ENCODE data around the gene PEX12. TPM values are rescaled to one million over a fixed set of nuclear protein-coding genes. Genes with fewer than 3 reads are reported as not detected.
"Not testable (repeated sequence)": the region's sequence is repeated elsewhere in the genome, so short reads cannot be mapped to it uniquely, and the experiment has no call there.

PEX12 gene
- total RNA-seq, 1 experiment from 2014 or later: 6.8 TPM

DNA sequence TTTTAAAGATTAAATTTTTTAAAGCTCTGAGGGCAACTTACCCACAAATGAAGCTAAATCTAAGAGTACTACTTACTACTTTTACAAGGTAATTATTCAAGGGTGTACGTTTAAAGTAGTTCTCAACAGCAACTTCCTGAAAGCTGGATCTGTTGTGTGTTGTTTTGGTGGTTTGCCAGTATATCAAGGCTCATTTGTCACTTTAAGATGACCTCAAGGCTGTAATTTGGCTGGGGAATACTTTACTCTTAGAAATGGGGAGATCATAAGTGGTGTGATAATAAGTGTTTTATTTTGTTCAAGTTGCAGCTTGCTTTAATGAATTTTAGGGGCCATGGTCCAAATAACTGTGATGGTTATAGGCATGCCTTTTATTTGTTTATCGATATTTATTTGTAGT is 39.1 kb upstream of the PEX12 start:
- POLR2A ChIA-PET: no interaction called here
- no peaks in the 10 kb centered on the region for H3K27me3 Mint-ChIP-seq (ENCODE audit: insufficient read depth, unreplicated experiment)

DNA sequence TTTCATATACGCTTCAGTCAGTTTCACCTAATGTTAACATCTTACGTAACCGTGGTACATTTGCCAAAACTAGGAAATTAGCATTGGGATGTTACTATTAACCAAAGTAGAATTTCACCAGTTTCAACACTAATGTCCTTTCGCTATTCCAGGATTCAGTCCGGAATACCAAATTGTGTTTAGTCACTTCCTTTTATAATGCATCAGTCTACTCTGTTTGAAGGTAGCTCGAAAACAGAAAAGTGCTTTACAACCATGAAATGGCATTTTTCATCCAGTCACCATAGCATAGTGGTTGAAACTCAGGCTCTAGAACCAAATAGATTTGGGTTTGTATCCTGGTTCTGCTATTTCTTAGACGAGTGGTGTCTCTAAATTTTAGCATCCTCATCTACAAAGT is 38.2 kb upstream of the PEX12 start:
- TF ChIP-seq, protein P1, sequence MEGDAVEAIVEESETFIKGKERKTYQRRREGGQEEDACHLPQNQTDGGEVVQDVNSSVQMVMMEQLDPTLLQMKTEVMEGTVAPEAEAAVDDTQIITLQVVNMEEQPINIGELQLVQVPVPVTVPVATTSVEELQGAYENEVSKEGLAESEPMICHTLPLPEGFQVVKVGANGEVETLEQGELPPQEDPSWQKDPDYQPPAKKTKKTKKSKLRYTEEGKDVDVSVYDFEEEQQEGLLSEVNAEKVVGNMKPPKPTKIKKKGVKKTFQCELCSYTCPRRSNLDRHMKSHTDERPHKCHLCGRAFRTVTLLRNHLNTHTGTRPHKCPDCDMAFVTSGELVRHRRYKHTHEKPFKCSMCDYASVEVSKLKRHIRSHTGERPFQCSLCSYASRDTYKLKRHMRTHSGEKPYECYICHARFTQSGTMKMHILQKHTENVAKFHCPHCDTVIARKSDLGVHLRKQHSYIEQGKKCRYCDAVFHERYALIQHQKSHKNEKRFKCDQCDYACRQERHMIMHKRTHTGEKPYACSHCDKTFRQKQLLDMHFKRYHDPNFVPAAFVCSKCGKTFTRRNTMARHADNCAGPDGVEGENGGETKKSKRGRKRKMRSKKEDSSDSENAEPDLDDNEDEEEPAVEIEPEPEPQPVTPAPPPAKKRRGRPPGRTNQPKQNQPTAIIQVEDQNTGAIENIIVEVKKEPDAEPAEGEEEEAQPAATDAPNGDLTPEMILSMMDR (IDR thresholded peaks at IDR 0.05; ENCODE audit: unreplicated experiment): no peak
- no peaks in the 10 kb centered on the region for H3K27me3 Mint-ChIP-seq (ENCODE audit: insufficient read depth, unreplicated experiment)
- intact Hi-C loops (cut with micrococcal nuclease): no loop called here
- ChIA-PET POLR2A (no interaction called here), CTCF (interaction anchor here (2.5 kb wide), 1 partner anchor 131 kb away, joined by 10 read pairs; no protein-coding TSS in a partner anchor)
- no peaks in the 10 kb centered on the region for H3K9me3 Mint-ChIP-seq (ENCODE audit: unreplicated experiment)
- no TSS peak for BruUV-seq (replicated peaks)
- peaks cover 79% of the 10 kb centered on the region for H3K36me3 Mint-ChIP-seq (ENCODE audit: insufficient read depth, unreplicated experiment)
- no peak for DNase-seq (ENCODE audit: unreplicated experiment)
- H3K4me3 Mint-ChIP-seq (ENCODE audit: unreplicated experiment): no peak overlapping the region
- no peak overlapping the region for H3K27ac Mint-ChIP-seq (ENCODE audit: low read depth, unreplicated experiment)
- H3K4me1 Mint-ChIP-seq (ENCODE audit: insufficient read depth, unreplicated experiment): no peaks in the 10 kb centered on the region

More for the DNA sequence above, 39.1 kb upstream of the PEX12 start:
- Mint-ChIP-seq H3K4me1 (ENCODE audit: insufficient read depth, unreplicated experiment) (no peaks in the 10 kb centered on the region), H3K4me3 (ENCODE audit: unreplicated experiment) (no peak overlapping the region), H3K9me3 (ENCODE audit: unreplicated experiment) (no peaks in the 10 kb centered on the region), H3K27ac (ENCODE audit: low read depth, unreplicated experiment) (no peak overlapping the region), H3K36me3 (ENCODE audit: insufficient read depth, unreplicated experiment) (peaks cover 71% of the 10 kb centered on the region)
- TF ChIP-seq, protein P1 (IDR thresholded peaks at IDR 0.05; ENCODE audit: unreplicated experiment): no peak
- CTCF ChIA-PET: interaction anchor here (0.7 to 2.5 kb wide), 2 partner anchors 130 to 282 kb away, joined by 3 to 10 read pairs; no protein-coding TSS in a partner anchor
- intact Hi-C loops (cut with micrococcal nuclease): no loop called here
- DNase-seq (ENCODE audit: unreplicated experiment): no peak
- no TSS peak for BruUV-seq (replicated peaks)

DNA sequence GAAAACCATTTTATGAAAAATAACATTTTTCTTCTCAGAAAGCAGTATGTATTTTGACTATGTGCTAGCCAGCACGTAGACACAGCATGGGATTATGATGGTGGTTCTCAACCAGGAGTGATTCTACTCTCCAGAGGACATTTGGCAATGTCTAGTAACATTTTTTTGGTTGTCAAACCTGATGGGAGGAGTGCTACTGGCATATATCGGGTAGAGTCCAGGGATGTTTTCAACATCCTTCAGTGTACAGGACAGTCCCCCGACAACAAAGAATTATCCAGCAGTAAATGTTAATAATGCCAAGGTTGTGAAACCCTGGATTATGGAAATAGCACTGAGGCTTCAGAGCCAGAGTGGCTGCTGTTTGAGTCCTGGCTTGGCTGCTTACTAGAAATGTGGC is 36.4 kb upstream of the PEX12 start:
- Mint-ChIP-seq H3K4me3 (ENCODE audit: unreplicated experiment) (no peak overlapping the region), H3K9me3 (ENCODE audit: unreplicated experiment) (no peaks in the 10 kb centered on the region), H3K4me1 (ENCODE audit: insufficient read depth, unreplicated experiment) (no peaks in the 10 kb centered on the region), H3K36me3 (ENCODE audit: insufficient read depth, unreplicated experiment) (peaks cover 86% of the 10 kb centered on the region), H3K27ac (ENCODE audit: low read depth, unreplicated experiment) (no peak overlapping the region), H3K27me3 (ENCODE audit: insufficient read depth, unreplicated experiment) (no peaks in the 10 kb centered on the region)
- intact Hi-C loops (cut with micrococcal nuclease): loop anchor here (5.0 kb wide), 1 partner anchor 192 kb away; the partner anchor contains the start of gene TAF15
- DNase-seq (ENCODE audit: unreplicated experiment): no peak
- TF ChIP-seq, protein P1 (IDR thresholded peaks at IDR 0.05; ENCODE audit: unreplicated experiment): no peak
- ChIA-PET CTCF (interaction anchor here (0.6 to 4.9 kb wide), 8 partner anchors 10 to 205 kb away, joined by 3 to 150 read pairs (median 5); no protein-coding TSS in a partner anchor), POLR2A (interaction anchor here (1.1 to 1.3 kb wide), 2 partner anchors 12 to 133 kb away, joined by 3 to 4 read pairs; no protein-coding TSS in a partner anchor)
- BruUV-seq (replicated peaks): no TSS peak

DNA sequence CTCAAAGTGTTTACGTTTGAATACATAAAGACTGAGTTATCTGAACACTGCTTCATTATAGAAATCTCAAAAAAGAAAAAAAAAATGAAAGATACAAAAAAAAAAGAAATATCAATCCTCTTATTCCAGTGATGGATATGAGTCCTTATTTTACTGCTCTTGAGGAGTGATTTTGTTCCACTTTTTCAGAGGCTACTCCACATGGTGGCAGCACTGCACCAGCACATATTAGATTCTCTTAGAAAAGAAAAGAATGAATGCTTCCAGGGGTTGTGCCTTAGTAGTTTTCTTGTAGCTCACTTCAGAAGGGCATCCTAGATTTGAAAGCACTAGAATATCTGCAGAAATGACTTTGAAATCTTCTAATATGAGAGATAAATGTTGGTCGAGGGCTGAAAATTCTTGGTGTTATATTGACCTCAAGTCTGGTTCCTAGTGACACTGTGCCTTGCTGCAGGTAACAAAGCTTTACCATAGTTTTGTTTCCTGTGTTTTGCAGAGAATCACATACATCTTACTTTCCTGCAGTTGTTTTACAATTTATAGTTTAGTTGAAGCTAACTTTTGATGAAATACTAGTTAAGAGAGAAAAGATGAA is 34.7 kb upstream of the PEX12 start:
- CTCF ChIA-PET: interaction anchor here (0.6 to 4.9 kb wide), 39 partner anchors 8 to 1577 kb away, joined by 3 to 150 read pairs (median 5); partner anchors contain the start of gene RASL10B
- no peaks in the 10 kb centered on the region for H3K27me3 Mint-ChIP-seq (ENCODE audit: insufficient read depth, unreplicated experiment)
- no peak overlapping the region for H3K4me3 Mint-ChIP-seq (ENCODE audit: unreplicated experiment)
- BruUV-seq (replicated peaks): no TSS peak
- POLR2A ChIA-PET: interaction anchor here (0.6 to 1.5 kb wide), 8 partner anchors 9 to 136 kb away, joined by 3 to 4 read pairs (median 3); no protein-coding TSS in a partner anchor
- no peaks in the 10 kb centered on the region for H3K4me1 Mint-ChIP-seq (ENCODE audit: insufficient read depth, unreplicated experiment)
- no peaks in the 10 kb centered on the region for H3K9me3 Mint-ChIP-seq (ENCODE audit: unreplicated experiment)
- intact Hi-C loops (cut with micrococcal nuclease): loop anchor here (1.0 to 5.0 kb wide), 2 partner anchors 134 to 194 kb away; partner anchors contain the start of gene TAF15
- DNase-seq (ENCODE audit: unreplicated experiment): peak; percentile 36
- no peak overlapping the region for H3K27ac Mint-ChIP-seq (ENCODE audit: low read depth, unreplicated experiment)
- peaks cover 87% of the 10 kb centered on the region for H3K36me3 Mint-ChIP-seq (ENCODE audit: insufficient read depth, unreplicated experiment)
- TF ChIP-seq, protein P1 (IDR thresholded peaks at IDR 0.05; ENCODE audit: unreplicated experiment): peak; percentile 48

DNA sequence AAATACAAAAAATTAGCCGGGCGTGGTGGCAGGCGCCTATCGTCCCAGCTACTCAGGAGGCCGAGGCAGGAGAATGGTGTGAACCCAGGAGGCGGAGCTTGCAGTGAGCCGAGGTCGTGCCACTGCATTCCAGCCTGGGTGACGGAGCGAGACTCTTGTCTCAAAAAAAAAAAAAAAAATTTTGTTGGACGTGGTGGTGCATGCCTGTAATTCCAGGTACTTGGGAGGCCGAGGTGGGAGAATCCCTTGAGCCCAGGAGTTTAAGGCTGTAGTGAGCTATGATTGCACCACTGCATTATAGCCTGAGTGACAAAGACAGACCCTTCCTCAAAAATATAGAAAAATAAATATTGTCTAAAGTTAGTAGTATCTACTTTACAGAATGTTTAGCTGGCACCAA is 32.4 kb upstream of the PEX12 start:
- H3K4me3 Mint-ChIP-seq (ENCODE audit: unreplicated experiment); H3K27ac Mint-ChIP-seq (ENCODE audit: low read depth, unreplicated experiment); H3K27me3 Mint-ChIP-seq (ENCODE audit: insufficient read depth, unreplicated experiment); H3K4me1 Mint-ChIP-seq (ENCODE audit: insufficient read depth, unreplicated experiment); DNase-seq (ENCODE audit: unreplicated experiment); H3K9me3 Mint-ChIP-seq (ENCODE audit: unreplicated experiment); BruUV-seq (replicated peaks): not testable (repeated sequence)
- POLR2A ChIA-PET: interaction anchor here (0.6 kb wide), 1 partner anchor 17 kb away, joined by 3 read pairs; no protein-coding TSS in a partner anchor
- CTCF ChIA-PET: interaction anchor here (0.6 to 4.9 kb wide), 5 partner anchors 12 to 136 kb away, joined by 3 to 150 read pairs (median 5); no protein-coding TSS in a partner anchor
- H3K36me3 Mint-ChIP-seq (ENCODE audit: insufficient read depth, unreplicated experiment): peaks cover 88% of the 10 kb centered on the region
- intact Hi-C loops (cut with micrococcal nuclease): loop anchor here (5.0 kb wide), 1 partner anchor 197 kb away; the partner anchor contains the start of gene TAF15
